Esophagus squamous epithelium (tissue), 5 donors: ENCODE data around the gene LDLRAP1. TPM values are rescaled to one million over a fixed set of nuclear protein-coding genes. Genes with fewer than 3 reads are reported as not detected.

Experiments used
- DNase-seq: peaks from one replicate; lab custom pipeline; 2025; lab: John Stamatoyannopoulos, UW
- H3K27ac ChIP-seq, 4 donors: fragments of 200-600 bp; sonication (generic); one replicate each; pipeline ENCODE4 v1.5.1; 2016 to 2019; ENCODE audit warnings: mild to moderate bottlenecking in 1 of 4
- H3K27me3 ChIP-seq, 4 donors: fragments of 200-600 bp; sonication (generic); 1 replicate in 3 of 4; 2 replicates in 1 of 4; pipeline versions ENCODE4 v1.5.1 to v1.6.0; 2017 to 2021; ENCODE audit warnings: antibody characterized with exemption in 1 of 4
- H3K36me3 ChIP-seq, 3 donors: fragments of 200-600 bp; sonication (generic); one replicate each; pipeline ENCODE4 v1.5.1; 2016 to 2019
- H3K4me1 ChIP-seq, 3 donors: fragments of 200-600 bp; sonication (generic); one replicate each; pipeline ENCODE4 v1.5.1; 2017 to 2019
- H3K4me3 ChIP-seq, 4 donors: fragments of 200-600 bp; sonication (generic); 1 replicate in 3 of 4; 2 replicates in 1 of 4; pipeline ENCODE4 v1.5.1; 2016 to 2019; ENCODE audit warnings: mild to moderate bottlenecking in 2 of 4, moderate library complexity in 1 of 4
- H3K9me3 ChIP-seq, 3 donors: fragments of 200-600 bp; sonication (generic); one replicate each; pipeline ENCODE4 v1.5.1; 2016 to 2019
- POLR2A ChIP-seq, 4 donors: fragments of 450-650 bp; IDR thresholded peaks; one replicate each; pipeline ENCODE4 v1.6.1; 2017; ENCODE audit warnings: antibody characterized with exemption in 4 of 4, mild to moderate bottlenecking in 4 of 4, moderate library complexity in 3 of 4
- WGBS, 2 donors: methylation state at CpG; one replicate each; pipeline ENCODE4 v1.1.5; 2018; 5-methylcytosine and 5-hydroxymethylcytosine counted together
- intact Hi-C: fragments of 100-400 bp; cut with DNase I; formaldehyde crosslinking; loops from one replicate; pipeline ENCODE4 v1.15.0; 2022
- total RNA-seq, 4 donors: library from RNA; depleted of rRNA; stranded (reverse); fragments of >200 nt; gene quantifications; one replicate each; pipeline ENCODE4 v1.1.0, GENCODE V29; 2016
- TF ChIP-seq, protein P1 (sequence below), 6 experiments: fragments of 450-650 bp in 4 of 6; fragments of 200-600 bp in 2 of 6; sonication (generic) in 2 of 6; IDR thresholded peaks; one replicate each; pipeline ENCODE4 v1.5.1; 2016 to 2019; ENCODE audit warnings: antibody characterized with exemption in 6 of 6, mild to moderate bottlenecking in 4 of 6, moderate library complexity in 4 of 6
- donor health status: DM: yes; HTN: yes; CAD: no.

The LDLRAP1 gene
- total RNA-seq, 4 donors from 2014 or later: 17.0 to 21.4 (median 19.5) TPM

DNA sequence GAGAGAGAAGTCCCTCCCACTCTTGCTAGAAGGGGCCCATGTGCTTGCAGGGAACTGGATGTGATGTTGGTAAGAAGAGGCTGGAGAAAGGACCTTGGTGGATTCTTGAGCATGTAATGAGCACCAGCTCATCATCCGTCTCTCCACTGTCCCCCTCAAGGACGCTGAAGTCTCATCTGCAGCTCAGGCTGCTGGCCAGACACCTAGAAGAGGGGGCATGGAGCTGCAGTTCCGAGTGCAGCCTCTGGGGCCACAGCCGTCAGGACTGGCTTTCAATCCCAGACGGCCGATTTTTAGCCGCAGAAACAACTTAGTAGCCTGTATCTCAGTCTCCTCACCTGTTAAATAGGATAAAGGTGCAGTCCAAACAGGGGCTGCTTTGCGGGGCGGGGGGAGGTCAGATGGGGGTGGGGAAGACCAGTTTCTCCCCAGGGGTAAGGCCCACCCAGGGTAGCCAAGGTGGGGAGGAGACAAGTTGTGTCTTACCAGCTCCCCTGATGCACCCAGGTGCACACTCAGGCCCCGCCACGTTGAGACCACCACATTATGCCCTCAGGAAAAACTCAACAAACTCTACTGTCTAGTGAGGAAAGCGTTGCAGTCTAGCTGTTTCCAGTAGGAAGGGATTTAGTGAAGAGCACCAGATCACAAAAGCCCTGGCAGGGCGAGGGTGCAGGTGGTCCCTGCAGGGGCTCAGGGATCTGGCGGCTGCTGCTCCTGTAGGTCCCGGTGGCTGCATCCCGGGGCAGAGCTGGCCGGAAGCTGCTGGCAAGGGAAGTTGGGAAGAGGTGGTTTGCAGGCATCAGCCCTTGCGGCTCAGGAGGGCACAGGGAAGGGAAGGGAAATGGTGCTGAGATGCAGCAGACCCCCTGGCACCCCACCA is 29.5 kb downstream of the LDLRAP1 start:
- Histone ChIP-seq H3K4me3 (no peak overlapping the region), H3K9me3 (no peaks in the 10 kb centered on the region), H3K36me3 (no peaks in the 10 kb centered on the region), H3K4me1 (peaks cover 19 to 43% (median 25%) of the 10 kb centered on the region in 3 donors), H3K27me3 (no peaks in the 10 kb centered on the region), H3K27ac (no peak overlapping the region)
- 15 to 22% methylated on average over 4 to 13 of the region's 18 CpGs for WGBS, 2 donors
- no peak for TF ChIP-seq POLR2A (IDR thresholded peaks at IDR 0.05)
- TF ChIP-seq, protein P1, sequence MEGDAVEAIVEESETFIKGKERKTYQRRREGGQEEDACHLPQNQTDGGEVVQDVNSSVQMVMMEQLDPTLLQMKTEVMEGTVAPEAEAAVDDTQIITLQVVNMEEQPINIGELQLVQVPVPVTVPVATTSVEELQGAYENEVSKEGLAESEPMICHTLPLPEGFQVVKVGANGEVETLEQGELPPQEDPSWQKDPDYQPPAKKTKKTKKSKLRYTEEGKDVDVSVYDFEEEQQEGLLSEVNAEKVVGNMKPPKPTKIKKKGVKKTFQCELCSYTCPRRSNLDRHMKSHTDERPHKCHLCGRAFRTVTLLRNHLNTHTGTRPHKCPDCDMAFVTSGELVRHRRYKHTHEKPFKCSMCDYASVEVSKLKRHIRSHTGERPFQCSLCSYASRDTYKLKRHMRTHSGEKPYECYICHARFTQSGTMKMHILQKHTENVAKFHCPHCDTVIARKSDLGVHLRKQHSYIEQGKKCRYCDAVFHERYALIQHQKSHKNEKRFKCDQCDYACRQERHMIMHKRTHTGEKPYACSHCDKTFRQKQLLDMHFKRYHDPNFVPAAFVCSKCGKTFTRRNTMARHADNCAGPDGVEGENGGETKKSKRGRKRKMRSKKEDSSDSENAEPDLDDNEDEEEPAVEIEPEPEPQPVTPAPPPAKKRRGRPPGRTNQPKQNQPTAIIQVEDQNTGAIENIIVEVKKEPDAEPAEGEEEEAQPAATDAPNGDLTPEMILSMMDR (IDR thresholded peaks at IDR 0.05): peak; percentile 39 to 86 (median 78)
- DNase-seq: no peak
- intact Hi-C loops: no loop called here

DNA sequence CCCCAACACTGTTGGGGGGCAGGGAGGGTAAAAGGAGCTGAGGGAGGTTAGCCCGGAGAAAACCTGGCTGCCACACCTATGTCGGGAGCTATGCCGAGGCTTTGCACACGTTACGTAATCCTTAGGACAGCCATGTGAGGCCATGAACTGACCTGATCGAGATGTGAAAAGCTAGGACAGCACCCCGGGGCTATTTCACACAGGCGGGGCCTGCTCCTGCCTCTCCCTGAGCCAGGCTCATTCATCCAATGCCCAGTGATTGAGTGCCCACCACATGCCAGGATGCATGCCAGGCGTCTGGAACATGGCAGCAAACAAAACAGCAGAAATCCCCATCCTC is 30.2 kb downstream of the LDLRAP1 start:
- H3K36me3 ChIP-seq: no peaks in the 10 kb centered on the region
- H3K27me3 ChIP-seq: no peaks in the 10 kb centered on the region
- H3K4me3 ChIP-seq: no peak overlapping the region
- intact Hi-C loops: no loop called here
- WGBS, 2 donors: 23 to 48% methylated on average over 8 to 9 of the region's 9 CpGs
- H3K9me3 ChIP-seq: no peaks in the 10 kb centered on the region
- no peak for TF ChIP-seq POLR2A (IDR thresholded peaks at IDR 0.05)
- TF ChIP-seq, protein P1 (IDR thresholded peaks at IDR 0.05): no peak
- no peak overlapping the region for H3K27ac ChIP-seq
- H3K4me1 ChIP-seq: peaks cover 14 to 37% (median 19%) of the 10 kb centered on the region in 3 donors
- no peak for DNase-seq

- H3K36me3 ChIP-seq: no peaks in the 10 kb centered on the region
- WGBS, 2 donors: 78 to 79% methylated on average over 8 of the region's 8 CpGs
- no peak for TF ChIP-seq POLR2A (IDR thresholded peaks at IDR 0.05)
- TF ChIP-seq, protein P1 (IDR thresholded peaks at IDR 0.05): no peak
Measured at GRCh38 chr1:25573961-25574360, 30.6 kb downstream of the LDLRAP1 start.

GRCh38 chr1:25575191-25575590 is 31.8 kb downstream of the LDLRAP1 start:
- intact Hi-C loops: no loop called here
- WGBS, 2 donors: 83 to 98% methylated on average over 2 of the region's 2 CpGs

More at GRCh38 chr1:25573961-25574360, 30.6 kb downstream of the LDLRAP1 start:
- DNase-seq: no peak
- Histone ChIP-seq H3K27me3 (no peaks in the 10 kb centered on the region), H3K4me1 (peaks cover 11 to 35% (median 15%) of the 10 kb centered on the region in 3 donors), H3K27ac (no peak overlapping the region), H3K4me3 (no peak overlapping the region), H3K9me3 (no peaks in the 10 kb centered on the region)
- intact Hi-C loops: no loop called here

More at GRCh38 chr1:25575191-25575590, 31.8 kb downstream of the LDLRAP1 start:
- no peaks in the 10 kb centered on the region for H3K9me3 ChIP-seq
- H3K27ac ChIP-seq: no peak overlapping the region
- peaks cover 7 to 32% (median 8%) of the 10 kb centered on the region in 3 donors for H3K4me1 ChIP-seq
- H3K27me3 ChIP-seq: no peaks in the 10 kb centered on the region
- no peak overlapping the region for H3K4me3 ChIP-seq
- DNase-seq: no peak
- TF ChIP-seq POLR2A (IDR thresholded peaks at IDR 0.05): no peak
- TF ChIP-seq, protein P1 (IDR thresholded peaks at IDR 0.05): no peak
- no peaks in the 10 kb centered on the region for H3K36me3 ChIP-seq
